ENCODE data around the gene ANKRD27. TPM values are rescaled to one million over a fixed set of nuclear protein-coding genes. Genes with fewer than 3 reads are reported as not detected.
"Not testable (repeated sequence)": the region's sequence is repeated elsewhere in the genome, so short reads cannot be mapped to it uniquely, and the experiment has no call there.

The ANKRD27 gene
- total RNA-seq, 1 experiment from 2014 or later: 48.1 TPM

- Histone ChIP-seq H3K36me3 (ENCODE audit: control insufficient read depth in 1 of 2, insufficient read depth in 2 of 2, low read length in 2 of 2) (peaks cover 27 to 81% of the 10 kb centered on the region in 2 experiments), H3K27me3 (ENCODE audit: insufficient read depth, low read length) (no peaks in the 10 kb centered on the region), H3K9me2 (ENCODE audit: insufficient read depth) (no peaks in the 10 kb centered on the region), H3K27ac (ENCODE audit: low read depth, low read length) (no peak overlapping the region), H3K4me3 (replicated peaks in 1 of 2; ENCODE audit: low read depth in 1 of 2, low read length in 2 of 2) (no peak overlapping the region), H3K4me1 (ENCODE audit: control insufficient read depth in 1 of 2, insufficient read depth in 2 of 2, low read length in 2 of 2) (no peaks in the 10 kb centered on the region), H3K79me2 (ENCODE audit: insufficient read depth, low read length) (peaks cover 96% of the 10 kb centered on the region), H3K9ac (ENCODE audit: low read length) (no peak overlapping the region), H3K9me3 (ENCODE audit: control insufficient read depth in 1 of 2, insufficient read depth in 1 of 2, low read depth in 1 of 2, low read length in 2 of 2) (peaks cover 2 to 11% of the 10 kb centered on the region in 2 experiments; a peak in 3 of 4 replicates), H3K4me2 (ENCODE audit: low read length) (no peak overlapping the region), H2AFZ (ENCODE audit: low read depth, low read length, poor library complexity, severe bottlenecking) (no peak overlapping the region), H4K20me1 (ENCODE audit: insufficient read depth) (no peaks in the 10 kb centered on the region)
- intact Hi-C loops (cut with micrococcal nuclease): no loop called here
- RAD21 ChIA-PET (ENCODE audit: low non-redundant PET in 1 of 2, low total read pairs in 2 of 2, uncharacterized antibody in 2 of 2, unreplicated experiment in 2 of 2): no interaction called here
- CTCF ChIA-PET: no interaction called here
- no TSS peak for BruUV-seq (replicated peaks)
- ATAC-seq: no peak
- no peak for DNase-seq (ENCODE audit: low read depth, low spot score)
- TF ChIP-seq POLR2AphosphoS5 (IDR thresholded peaks at IDR 0.05; ENCODE audit: low read depth, low read length) (no peak), RAD21 (IDR thresholded peaks at IDR 0.05; ENCODE audit: low read depth) (no peak), ZBTB33 (IDR thresholded peaks at IDR 0.05; ENCODE audit: extremely low read depth, insufficient replicate concordance, low read length) (no peak), ZNF274 (IDR thresholded peaks at IDR 0.05; ENCODE audit: low read depth, low read length) (no peak), YY1 (IDR thresholded peaks at IDR 0.05; ENCODE audit: extremely low read depth, insufficient replicate concordance, low read depth, low read length) (no peak), POLR2A (IDR thresholded peaks at IDR 0.05; ENCODE audit: borderline replicate concordance, extremely low read depth, insufficient read depth, insufficient read length) (no peak), EGR1 (IDR thresholded peaks at IDR 0.05; ENCODE audit: low read depth) (no peak), FOSL1 (IDR thresholded peaks at IDR 0.05; ENCODE audit: low read depth) (no peak), SIN3A (IDR thresholded peaks at IDR 0.05; ENCODE audit: low read depth) (no peak)
- TF ChIP-seq, protein P1, sequence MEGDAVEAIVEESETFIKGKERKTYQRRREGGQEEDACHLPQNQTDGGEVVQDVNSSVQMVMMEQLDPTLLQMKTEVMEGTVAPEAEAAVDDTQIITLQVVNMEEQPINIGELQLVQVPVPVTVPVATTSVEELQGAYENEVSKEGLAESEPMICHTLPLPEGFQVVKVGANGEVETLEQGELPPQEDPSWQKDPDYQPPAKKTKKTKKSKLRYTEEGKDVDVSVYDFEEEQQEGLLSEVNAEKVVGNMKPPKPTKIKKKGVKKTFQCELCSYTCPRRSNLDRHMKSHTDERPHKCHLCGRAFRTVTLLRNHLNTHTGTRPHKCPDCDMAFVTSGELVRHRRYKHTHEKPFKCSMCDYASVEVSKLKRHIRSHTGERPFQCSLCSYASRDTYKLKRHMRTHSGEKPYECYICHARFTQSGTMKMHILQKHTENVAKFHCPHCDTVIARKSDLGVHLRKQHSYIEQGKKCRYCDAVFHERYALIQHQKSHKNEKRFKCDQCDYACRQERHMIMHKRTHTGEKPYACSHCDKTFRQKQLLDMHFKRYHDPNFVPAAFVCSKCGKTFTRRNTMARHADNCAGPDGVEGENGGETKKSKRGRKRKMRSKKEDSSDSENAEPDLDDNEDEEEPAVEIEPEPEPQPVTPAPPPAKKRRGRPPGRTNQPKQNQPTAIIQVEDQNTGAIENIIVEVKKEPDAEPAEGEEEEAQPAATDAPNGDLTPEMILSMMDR (IDR thresholded peaks at IDR 0.05 in 2 of 3, conservative IDR thresholded peaks at IDR 0.05 in 1 of 3; ENCODE audit: borderline replicate concordance in 1 of 3, insufficient read depth in 1 of 3, low read depth in 2 of 3, low read length in 2 of 3): no peak
- TF ChIP-seq, protein P2, sequence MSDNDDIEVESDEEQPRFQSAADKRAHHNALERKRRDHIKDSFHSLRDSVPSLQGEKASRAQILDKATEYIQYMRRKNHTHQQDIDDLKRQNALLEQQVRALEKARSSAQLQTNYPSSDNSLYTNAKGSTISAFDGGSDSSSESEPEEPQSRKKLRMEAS (IDR thresholded peaks at IDR 0.05): no peak
- POLR2A ChIA-PET: no interaction called here
These were observed 27.0 kb upstream of the ANKRD27 start for GRCh38 chr19:32702010-32702409.

DNA sequence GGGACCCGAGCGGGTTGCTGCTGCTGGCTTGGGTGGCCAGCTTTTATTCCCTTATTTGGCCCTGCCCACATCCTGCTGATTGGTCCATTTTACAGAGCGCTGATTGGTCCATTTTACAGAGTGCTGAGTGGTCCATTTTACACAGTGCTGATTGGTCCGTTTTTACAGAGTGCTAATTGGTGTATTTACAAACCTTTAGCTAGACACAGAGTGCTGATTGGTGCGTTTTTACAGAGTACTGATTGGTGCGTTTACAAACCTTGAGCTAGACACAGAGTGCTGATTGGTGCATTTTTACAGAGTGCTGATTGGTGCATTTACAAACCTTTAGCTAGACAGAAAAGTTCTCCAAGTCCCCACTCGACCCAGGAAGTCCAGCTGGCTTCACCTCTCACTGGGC lies 25.1 kb upstream of the ANKRD27 start:
- H3K27ac ChIP-seq (ENCODE audit: low read depth, low read length); H3K27me3 ChIP-seq (ENCODE audit: insufficient read depth, low read length); H3K9me2 ChIP-seq (ENCODE audit: insufficient read depth); BruUV-seq (replicated peaks); ATAC-seq; POLR2A ChIA-PET; H3K4me2 ChIP-seq (ENCODE audit: low read length); DNase-seq (ENCODE audit: low read depth, low spot score); H3K4me3 ChIP-seq (replicated peaks in 1 of 2; ENCODE audit: low read depth in 1 of 2, low read length in 2 of 2); H3K4me1 ChIP-seq (ENCODE audit: control insufficient read depth in 1 of 2, insufficient read depth in 2 of 2, low read length in 2 of 2); H4K20me1 ChIP-seq (ENCODE audit: insufficient read depth); CTCF ChIA-PET; H3K9ac ChIP-seq (ENCODE audit: low read length); H2AFZ ChIP-seq (ENCODE audit: low read depth, low read length, poor library complexity, severe bottlenecking); intact Hi-C loops (cut with micrococcal nuclease); RAD21 ChIA-PET (ENCODE audit: low non-redundant PET in 1 of 2, low total read pairs in 2 of 2, uncharacterized antibody in 2 of 2, unreplicated experiment in 2 of 2): not testable (repeated sequence)
- Histone ChIP-seq H3K79me2 (ENCODE audit: insufficient read depth, low read length) (peaks cover 96% of the 10 kb centered on the region), H3K36me3 (ENCODE audit: control insufficient read depth in 1 of 2, insufficient read depth in 2 of 2, low read length in 2 of 2) (peaks cover 24 to 86% of the 10 kb centered on the region in 2 experiments), H3K9me3 (ENCODE audit: control insufficient read depth in 1 of 2, insufficient read depth in 1 of 2, low read depth in 1 of 2, low read length in 2 of 2) (peaks cover 2 to 11% of the 10 kb centered on the region in 2 experiments; a peak in 3 of 4 replicates)
